Activated T-helper 1 cell treated with anti-CD3 and anti-CD28 coated beads, Interleukin-12 subunit alpha, Interleukin-12 subunit beta, Interleukin-2, Interleukin-4 antibody, amounts not matched to agents 30 ng/mL and 10 ng/mL and 1 ng/mL, durations not matched to agents 14 hours and 24 hours and 36 hours (primary cell): ENCODE data around the gene RAPH1. TPM values are rescaled to one million over a fixed set of nuclear protein-coding genes. Genes with fewer than 3 reads are reported as not detected.

Experiments
- DNase-seq: peaks from one replicate; pipeline ENCODE4 v3.0.0; 2021; ENCODE audit warnings: low spot score
- H3K27ac Mint-ChIP-seq: one replicate; pipeline ENCODE4 v1.8.0; 2021; ENCODE audit warnings: mild to moderate bottlenecking, mixed read lengths
- H3K27me3 Mint-ChIP-seq: one replicate; pipeline ENCODE4 v1.8.0; 2022; ENCODE audit warnings: mild to moderate bottlenecking, moderate library complexity, mixed read lengths; ENCODE audit not compliant: insufficient read depth
- H3K36me3 Mint-ChIP-seq: one replicate; pipeline ENCODE4 v1.8.0; 2021; ENCODE audit warnings: low read depth, mixed read lengths
- H3K4me1 Mint-ChIP-seq: one replicate; pipeline ENCODE4 v1.8.0; 2021; ENCODE audit warnings: low read depth, mixed read lengths
- H3K4me3 Mint-ChIP-seq: one replicate; pipeline ENCODE4 v1.8.0; 2021; ENCODE audit warnings: mild to moderate bottlenecking, moderate library complexity, mixed read lengths
- H3K9me3 Mint-ChIP-seq: one replicate; pipeline ENCODE4 v1.8.0; 2021; ENCODE audit warnings: mixed read lengths
- intact Hi-C: fragments of 100-400 bp; cut with micrococcal nuclease; formaldehyde crosslinking; loops from one replicate; pipeline ENCODE4 v1.15.1; 2024
- total RNA-seq: library from RNA; stranded (reverse); gene quantifications from 2 replicates; pipeline ENCODE4 v1.2.3, GENCODE V29; 2022

The RAPH1 gene
- total RNA-seq, 1 donor from 2014 or later, result 4.6 TPM

DNA sequence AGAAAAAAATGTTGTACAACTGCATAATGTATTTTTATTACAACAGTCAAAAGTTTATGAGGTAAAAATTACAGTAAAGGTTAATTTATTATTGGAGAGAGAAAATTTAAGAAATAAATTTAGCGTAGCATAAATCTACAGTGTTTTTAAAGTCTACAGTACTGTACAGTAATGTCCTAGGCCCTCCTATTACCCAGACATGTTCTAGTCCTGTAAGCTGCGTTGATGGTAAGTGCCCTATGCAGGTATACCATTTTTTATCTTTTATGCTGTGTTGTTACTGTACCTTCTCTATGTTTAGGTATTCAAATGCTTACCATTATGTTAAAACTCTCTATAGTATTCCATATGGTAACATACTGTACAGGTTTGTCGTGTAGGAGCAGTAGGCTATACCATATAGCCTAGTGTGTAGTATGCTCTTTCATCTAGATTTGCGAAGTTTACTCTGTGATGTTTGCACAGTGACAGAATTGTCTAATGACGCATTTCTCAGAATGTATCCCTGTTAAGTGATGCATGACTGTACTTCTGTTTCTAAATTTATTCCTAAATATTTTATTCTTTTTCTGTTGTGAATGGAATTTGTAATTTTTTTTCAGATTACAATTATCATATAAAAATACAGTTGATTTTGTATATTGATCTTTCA, 182.4 kb downstream of the RAPH1 start:
- Mint-ChIP-seq H3K27ac (no peak overlapping the region), H3K4me1 (no peaks in the 10 kb centered on the region), H3K36me3 (no peaks in the 10 kb centered on the region), H3K4me3 (no peak overlapping the region), H3K27me3 (no peaks in the 10 kb centered on the region), H3K9me3 (no peaks in the 10 kb centered on the region)
- intact Hi-C loops, result no loop called here
- no peak for DNase-seq

DNA sequence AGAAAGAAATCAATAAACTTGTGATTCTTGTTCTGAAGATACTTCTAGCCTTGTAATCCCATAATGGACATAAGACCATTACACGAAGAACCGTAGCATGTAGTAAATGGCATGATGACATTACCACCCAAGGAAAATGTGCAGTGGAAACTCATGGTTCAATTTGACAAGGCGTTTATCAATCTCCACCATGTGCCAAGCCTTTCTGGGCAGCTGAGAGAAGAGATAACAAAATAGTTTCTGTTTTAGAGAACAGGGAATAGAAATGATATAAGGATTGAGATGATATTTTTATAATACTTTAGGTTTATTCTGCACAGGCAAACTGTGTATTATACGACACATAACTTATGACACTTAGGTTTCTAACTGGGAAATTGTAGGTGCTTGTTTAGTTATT, 187.7 kb downstream of the RAPH1 start:
- Mint-ChIP-seq H3K9me3 (no peaks in the 10 kb centered on the region), H3K4me1 (peaks cover 4% of the 10 kb centered on the region), H3K27me3 (no peaks in the 10 kb centered on the region), H3K4me3 (no peak overlapping the region), H3K27ac (no peak overlapping the region), H3K36me3 (peaks cover 9% of the 10 kb centered on the region)
- DNase-seq, result no peak
- intact Hi-C loops, result no loop called here

DNA sequence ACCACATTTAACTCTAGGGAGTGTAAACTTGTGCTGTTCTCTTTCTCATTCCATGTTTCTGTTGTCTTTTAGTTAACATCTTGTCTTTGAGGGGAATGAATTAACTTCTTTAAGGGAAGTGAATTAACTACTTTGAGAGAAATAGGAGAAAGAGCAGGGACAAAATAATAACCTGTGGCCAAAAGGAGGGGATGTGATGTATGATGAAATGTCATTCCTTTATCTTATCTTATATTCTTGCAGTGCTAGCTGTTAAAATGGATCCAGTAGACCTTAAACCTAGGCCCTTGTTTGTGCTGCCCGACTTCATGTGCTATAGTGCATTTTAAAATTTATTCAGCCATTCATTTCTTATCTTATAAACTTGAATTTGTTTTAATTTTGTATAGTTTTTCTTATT, 188.5 kb downstream of the RAPH1 start:
- peaks cover 4% of the 10 kb centered on the region for H3K4me1 Mint-ChIP-seq
- no peak for DNase-seq
- intact Hi-C loops, result no loop called here
- H3K27me3 Mint-ChIP-seq, result no peaks in the 10 kb centered on the region
- peaks cover 9% of the 10 kb centered on the region for H3K36me3 Mint-ChIP-seq
- no peak overlapping the region for H3K27ac Mint-ChIP-seq
- H3K9me3 Mint-ChIP-seq, result no peaks in the 10 kb centered on the region
- no peak overlapping the region for H3K4me3 Mint-ChIP-seq

DNA sequence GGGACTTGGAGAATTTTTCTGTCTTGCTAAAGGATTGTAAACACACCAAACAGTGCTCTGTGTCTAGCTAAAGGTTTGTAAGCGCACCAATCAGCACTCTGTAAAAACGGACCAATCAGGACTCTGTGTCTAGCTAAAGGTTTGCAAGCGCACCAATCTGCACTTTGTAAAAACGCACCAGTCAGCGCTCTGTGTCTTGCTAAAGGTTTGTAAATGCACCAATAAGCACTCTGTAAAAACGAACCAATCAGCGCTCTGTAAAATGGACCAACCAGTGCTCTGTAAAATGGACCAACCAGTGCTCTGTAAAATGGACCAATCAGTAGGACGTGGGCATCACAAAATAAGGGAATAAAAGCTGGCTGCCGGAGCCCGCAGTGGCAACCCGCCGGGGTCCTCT, 190.4 kb downstream of the RAPH1 start:
- no peak for DNase-seq
- intact Hi-C loops, result no loop called here
- Mint-ChIP-seq H3K36me3 (peaks cover 9% of the 10 kb centered on the region), H3K9me3 (no peaks in the 10 kb centered on the region), H3K4me3 (no peak overlapping the region), H3K27ac (no peak overlapping the region), H3K27me3 (no peaks in the 10 kb centered on the region), H3K4me1 (peaks cover 4% of the 10 kb centered on the region)

Other genes with a start within 250 kb of the RAPH1 start
- gene ABI2, start 206.9 kb downstream of the RAPH1 start, total RNA-seq, result 31.4 and 32.3 TPM in 2 replicates
- 132 and 133 TPM in 2 replicates for gene CD28, start 171.3 kb upstream of the RAPH1 start, total RNA-seq